ENCODE measurements around the gene CXorf58. TPM values are rescaled to one million over a fixed set of nuclear protein-coding genes. Genes with fewer than 3 reads are reported as not detected.
"Not testable (repeated sequence)": the region's sequence is repeated elsewhere in the genome, so short reads cannot be mapped to it uniquely, and the experiment has no call there.

Gene CXorf58
- total RNA-seq, 2 donors from 2014 or later, result 0.58 TPM; not detected in 1

DNA sequence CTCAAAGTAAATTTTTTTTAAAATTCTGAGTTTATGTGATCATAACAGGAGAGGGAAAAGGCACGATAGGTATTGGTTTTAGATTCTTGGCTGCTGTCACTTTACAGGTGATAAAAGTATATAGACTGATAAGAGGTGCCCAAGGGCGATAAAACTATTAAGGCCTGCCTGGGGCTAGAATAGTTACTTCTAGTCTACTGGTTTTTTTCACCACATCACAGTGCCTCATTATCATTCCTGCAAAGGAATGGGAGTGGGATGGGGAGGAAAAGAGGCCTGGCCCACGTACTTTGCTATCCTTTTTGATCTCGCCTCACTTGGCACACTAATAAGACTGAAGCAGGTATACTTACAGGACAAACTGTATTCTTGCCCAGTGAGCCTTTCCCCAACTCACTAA is 46.6 kb downstream of the CXorf58 start:
- H3K9me3 Mint-ChIP-seq, result no peaks in the 10 kb centered on the region
- no peak for ATAC-seq (replicated peaks)
- peak overlapping the region; percentile 75 for H3K4me3 Mint-ChIP-seq
- no peaks in the 10 kb centered on the region for H3K36me3 Mint-ChIP-seq (ENCODE audit: low read depth)
- no peaks in the 10 kb centered on the region for H3K27me3 Mint-ChIP-seq
- H3K27ac Mint-ChIP-seq, result no peak overlapping the region
- H3K4me1 Mint-ChIP-seq, result no peaks in the 10 kb centered on the region

DNA sequence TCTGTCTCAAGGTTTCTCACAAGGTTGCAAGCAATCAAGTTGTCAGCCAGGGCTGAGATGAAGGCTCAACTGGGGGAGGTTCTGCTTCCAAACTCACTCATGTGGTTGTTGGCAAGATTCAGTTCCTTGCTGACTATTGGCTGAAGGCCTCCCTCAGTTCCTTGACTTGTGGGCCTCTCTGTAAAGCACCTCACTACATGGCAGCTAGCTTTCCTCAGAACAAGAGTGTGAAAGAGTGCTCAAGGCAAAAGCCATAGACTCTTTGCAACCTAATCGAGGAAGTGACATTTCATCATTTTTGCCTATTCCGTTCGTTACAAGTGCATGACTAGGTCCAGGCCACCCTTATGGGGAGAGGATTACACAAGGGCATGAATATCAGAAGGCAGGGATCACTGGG is 52.0 kb downstream of the CXorf58 start:
- Mint-ChIP-seq H3K9me3 (no peaks in the 10 kb centered on the region), H3K4me1 (no peaks in the 10 kb centered on the region), H3K27ac (no peak overlapping the region), H3K36me3 (ENCODE audit: low read depth) (no peaks in the 10 kb centered on the region), H3K27me3 (no peaks in the 10 kb centered on the region), H3K4me3 (no peak overlapping the region)
- no peak for ATAC-seq (replicated peaks)

DNA sequence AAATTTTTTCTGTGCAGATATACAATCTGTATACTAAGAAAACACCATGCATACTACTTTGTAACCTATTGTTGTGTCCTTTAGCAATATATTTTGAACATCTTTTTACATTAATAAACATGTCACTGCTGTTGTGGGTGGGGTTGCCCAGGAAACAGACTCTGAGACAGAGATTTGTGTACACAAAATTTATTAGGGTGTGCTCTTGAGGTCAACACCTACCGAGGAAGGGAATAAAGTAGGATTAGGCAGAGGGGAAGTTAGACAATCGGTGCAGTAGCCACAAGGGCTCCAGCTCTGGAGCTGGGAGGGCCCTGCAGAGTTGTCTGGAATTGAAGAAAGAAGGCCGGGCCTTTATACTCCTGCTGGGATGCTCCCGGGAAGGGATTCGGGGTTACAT is 56.4 kb downstream of the CXorf58 start:
- H3K4me3 Mint-ChIP-seq, result no peak overlapping the region
- no peak for ATAC-seq (replicated peaks)
- no peaks in the 10 kb centered on the region for H3K36me3 Mint-ChIP-seq (ENCODE audit: low read depth)

DNA sequence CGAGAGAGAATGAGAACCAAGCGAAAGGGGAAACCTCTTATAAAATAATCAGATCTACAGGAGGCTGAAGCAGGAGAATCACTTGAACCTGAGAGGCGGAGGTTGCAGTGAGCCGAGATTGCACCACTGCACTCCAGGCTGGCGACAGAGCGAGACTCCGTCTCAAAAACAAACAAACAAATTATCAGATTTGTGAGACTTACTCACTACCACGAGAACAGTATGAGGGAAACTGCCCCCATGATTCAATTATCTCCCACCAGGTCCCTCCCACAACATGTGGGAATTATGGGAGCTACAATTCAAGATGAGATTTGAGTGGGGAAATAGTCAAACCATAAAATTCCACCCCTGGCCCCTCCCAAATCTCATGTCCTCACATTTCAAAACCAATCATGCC is 57.8 kb downstream of the CXorf58 start:
- not testable (repeated sequence) for H3K27ac Mint-ChIP-seq; H3K4me3 Mint-ChIP-seq; ATAC-seq (replicated peaks); H3K27me3 Mint-ChIP-seq; H3K36me3 Mint-ChIP-seq (ENCODE audit: low read depth); H3K9me3 Mint-ChIP-seq; H3K4me1 Mint-ChIP-seq

More for the DNA sequence above, 56.4 kb downstream of the CXorf58 start:
- H3K9me3 Mint-ChIP-seq, result no peaks in the 10 kb centered on the region
- no peaks in the 10 kb centered on the region for H3K4me1 Mint-ChIP-seq
- no peak overlapping the region for H3K27ac Mint-ChIP-seq
- no peaks in the 10 kb centered on the region for H3K27me3 Mint-ChIP-seq

DNA sequence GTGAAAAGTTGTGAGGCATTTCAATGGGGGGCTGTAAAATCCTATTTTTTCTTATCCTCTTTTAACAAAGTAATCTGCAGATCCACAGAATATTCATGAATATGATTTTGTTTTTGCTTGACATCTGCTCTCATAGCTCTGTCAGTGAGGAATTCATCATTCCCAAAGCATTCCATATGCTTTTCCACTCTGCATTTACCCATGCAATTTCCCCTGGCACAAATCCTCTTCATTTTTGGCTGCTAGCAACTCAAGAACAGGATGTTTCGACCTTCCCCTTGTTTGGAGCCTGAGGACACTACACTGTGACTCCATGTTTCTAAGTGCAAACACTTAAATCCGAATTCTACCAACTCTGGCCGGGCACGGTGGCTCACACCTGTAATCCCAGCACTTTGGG is 70.7 kb downstream of the CXorf58 start:
- Mint-ChIP-seq H3K4me3 (no peak overlapping the region), H3K9me3 (no peaks in the 10 kb centered on the region), H3K36me3 (ENCODE audit: low read depth) (peaks cover 17% of the 10 kb centered on the region), H3K27me3 (no peaks in the 10 kb centered on the region), H3K27ac (no peak overlapping the region), H3K4me1 (no peaks in the 10 kb centered on the region)
- no peak for ATAC-seq (replicated peaks)

DNA sequence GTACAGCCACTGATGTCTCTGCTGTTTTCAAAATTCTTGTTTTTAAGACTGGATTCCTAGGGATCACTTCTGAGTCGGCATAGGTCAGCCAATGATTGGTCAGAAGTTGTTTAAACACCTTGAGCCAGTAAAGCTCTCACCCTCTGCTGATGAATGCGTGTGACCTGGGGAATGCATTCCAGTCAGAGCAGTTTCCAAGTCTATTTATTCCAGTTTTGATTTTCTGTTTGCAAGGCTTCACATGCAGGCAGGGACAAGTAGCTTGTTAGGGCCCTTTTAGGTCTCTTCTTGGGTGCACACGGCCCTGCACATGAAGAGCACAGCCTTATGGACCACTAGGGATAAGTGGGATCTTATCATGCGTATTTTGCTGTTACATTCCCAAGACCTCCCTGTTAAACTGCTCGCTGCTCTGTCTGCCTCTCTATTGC is 72.2 kb downstream of the CXorf58 start:
- ATAC-seq (replicated peaks), result no peak
- Mint-ChIP-seq H3K27ac (no peak overlapping the region), H3K36me3 (ENCODE audit: low read depth) (peaks cover 29% of the 10 kb centered on the region), H3K27me3 (no peaks in the 10 kb centered on the region), H3K9me3 (no peaks in the 10 kb centered on the region), H3K4me3 (no peak overlapping the region), H3K4me1 (no peaks in the 10 kb centered on the region)

DNA sequence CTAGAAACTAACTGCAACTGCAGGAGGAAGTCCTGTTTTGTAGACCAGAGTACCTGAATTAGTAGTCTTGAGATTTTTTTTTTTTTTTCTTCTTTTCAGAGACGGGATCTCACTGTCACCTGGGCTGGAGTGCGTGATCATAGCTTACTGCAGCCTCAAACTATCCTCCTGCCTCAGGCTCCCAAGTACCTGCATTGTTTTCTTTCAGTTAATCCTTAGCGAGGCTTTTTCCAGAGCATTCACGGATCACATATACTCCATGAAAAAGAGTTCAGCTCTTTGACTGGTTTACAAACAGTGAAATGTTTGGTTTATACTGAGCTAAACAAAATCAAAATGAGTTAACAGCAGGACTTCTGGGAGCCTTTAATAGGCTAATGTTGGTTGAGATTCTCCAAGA is 73.4 kb downstream of the CXorf58 start:
- Mint-ChIP-seq H3K4me3 (no peak overlapping the region), H3K4me1 (no peaks in the 10 kb centered on the region), H3K9me3 (no peaks in the 10 kb centered on the region), H3K27ac (no peak overlapping the region), H3K27me3 (no peaks in the 10 kb centered on the region), H3K36me3 (ENCODE audit: low read depth) (peaks cover 40% of the 10 kb centered on the region)
- ATAC-seq (replicated peaks), result no peak

DNA sequence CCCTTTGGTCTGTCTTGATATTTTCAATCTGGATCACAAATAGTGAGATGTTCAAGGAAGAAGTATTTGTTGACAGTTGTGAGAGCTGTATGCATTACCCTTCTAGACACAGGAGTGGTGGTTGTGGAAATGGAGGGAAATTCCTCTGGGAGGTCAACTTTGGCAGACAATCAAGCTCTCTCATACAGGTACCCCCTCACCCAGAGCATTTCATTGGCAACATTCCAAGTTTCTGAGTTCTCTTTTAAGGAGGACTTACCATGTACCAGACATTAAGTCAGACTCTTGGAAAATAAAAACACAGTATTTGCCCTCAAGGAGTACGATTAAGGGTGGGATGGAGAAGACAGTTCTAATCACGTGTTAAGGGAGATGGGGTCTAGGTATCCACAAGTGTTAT is 73.9 kb downstream of the CXorf58 start:
- no peak overlapping the region for H3K27ac Mint-ChIP-seq
- no peaks in the 10 kb centered on the region for H3K27me3 Mint-ChIP-seq
- no peaks in the 10 kb centered on the region for H3K9me3 Mint-ChIP-seq
- no peak overlapping the region for H3K4me3 Mint-ChIP-seq
- H3K36me3 Mint-ChIP-seq (ENCODE audit: low read depth), result peaks cover 45% of the 10 kb centered on the region
- no peak for ATAC-seq (replicated peaks)
- H3K4me1 Mint-ChIP-seq, result no peaks in the 10 kb centered on the region

DNA sequence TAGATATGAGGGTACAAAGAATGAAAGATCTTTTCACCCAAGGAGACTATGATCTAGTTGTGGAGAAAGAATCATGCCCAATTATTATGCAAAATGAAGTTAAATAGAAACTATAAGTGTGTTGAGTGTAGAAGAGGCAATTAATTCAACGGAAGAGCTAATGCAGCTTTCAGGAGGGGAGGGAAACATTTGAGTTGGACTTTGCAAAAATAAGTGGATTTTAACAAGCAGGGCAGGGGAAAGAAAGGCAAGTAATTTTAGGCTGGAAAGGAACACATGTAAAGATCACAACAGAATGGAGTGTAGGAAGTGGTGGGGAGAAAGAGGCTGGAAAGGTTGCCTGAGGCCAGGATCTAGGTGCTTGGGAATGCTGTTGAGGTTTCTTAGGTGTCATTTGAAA is 75.1 kb downstream of the CXorf58 start:
- no peaks in the 10 kb centered on the region for H3K9me3 Mint-ChIP-seq
- H3K4me3 Mint-ChIP-seq, result no peak overlapping the region
- no peaks in the 10 kb centered on the region for H3K4me1 Mint-ChIP-seq
- no peak overlapping the region for H3K27ac Mint-ChIP-seq
- H3K36me3 Mint-ChIP-seq (ENCODE audit: low read depth), result peaks cover 52% of the 10 kb centered on the region
- H3K27me3 Mint-ChIP-seq, result no peaks in the 10 kb centered on the region
- no peak for ATAC-seq (replicated peaks)

Other genes starting within 250 kb of the CXorf58 start
- 10 to 100 TPM; 48.4 to 81.1 TPM for gene PRDX4, start 240.5 kb upstream of the CXorf58 start, total RNA-seq
- 10 to 100 TPM; 34.5 to 40.1 TPM for gene ACOT9, start 164.7 kb upstream of the CXorf58 start, total RNA-seq
- 100 to 1,000 TPM in 1 of 2 donors, 10 to 100 TPM in 1; 94.7 to 189 TPM for gene SAT1, start 124.8 kb upstream of the CXorf58 start, total RNA-seq
- 10 to 100 TPM; 15.3 to 25.4 TPM for gene APOO, start 68 bp upstream of the CXorf58 start, total RNA-seq
- gene KLHL15, start 119.2 kb downstream of the CXorf58 start, total RNA-seq, result 10 to 100 TPM in 1 of 2 donors, 1 to 10 TPM in 1; 8.3 to 17.6 TPM
- 100 to 1,000 TPM; 169 to 225 TPM for gene EIF2S3, start 146.9 kb downstream of the CXorf58 start, total RNA-seq
- gene ZFX, start 241.7 kb downstream of the CXorf58 start, total RNA-seq, result 10 to 100 TPM; 41.0 to 42.9 TPM

Data from activated T-helper 17 cell treated with anti-CD3 and anti-CD28 coated beads, Interleukin-2, amount 50 U/mL, for 72 hours (primary cell).